Activated naive CD8-positive, alpha-beta T cell (primary cell): Measurements from ENCODE around the gene SPATC1L.
"Not testable (repeated sequence)": the region's sequence is repeated elsewhere in the genome, so short reads cannot be mapped to it uniquely, and the experiment has no call there.

ENCODE experiments used
- H3K27ac Mint-ChIP-seq: one replicate; pipeline ENCODE4 v1.8.0; 2021; ENCODE audit warnings: mixed read lengths
- H3K27me3 Mint-ChIP-seq: one replicate; pipeline ENCODE4 v1.8.0; 2021; ENCODE audit warnings: mixed read lengths
- H3K36me3 Mint-ChIP-seq: one replicate; pipeline ENCODE4 v1.8.0; 2021; ENCODE audit warnings: mixed read lengths
- H3K4me1 Mint-ChIP-seq: one replicate; pipeline ENCODE4 v1.8.0; 2021; ENCODE audit warnings: low read depth, mixed read lengths
- H3K4me3 Mint-ChIP-seq: one replicate; pipeline ENCODE4 v1.8.0; 2021; ENCODE audit warnings: mild to moderate bottlenecking, mixed read lengths
- H3K9me3 Mint-ChIP-seq: one replicate; pipeline ENCODE4 v1.8.0; 2021; ENCODE audit warnings: low read depth, mixed read lengths

Gene SPATC1L

DNA sequence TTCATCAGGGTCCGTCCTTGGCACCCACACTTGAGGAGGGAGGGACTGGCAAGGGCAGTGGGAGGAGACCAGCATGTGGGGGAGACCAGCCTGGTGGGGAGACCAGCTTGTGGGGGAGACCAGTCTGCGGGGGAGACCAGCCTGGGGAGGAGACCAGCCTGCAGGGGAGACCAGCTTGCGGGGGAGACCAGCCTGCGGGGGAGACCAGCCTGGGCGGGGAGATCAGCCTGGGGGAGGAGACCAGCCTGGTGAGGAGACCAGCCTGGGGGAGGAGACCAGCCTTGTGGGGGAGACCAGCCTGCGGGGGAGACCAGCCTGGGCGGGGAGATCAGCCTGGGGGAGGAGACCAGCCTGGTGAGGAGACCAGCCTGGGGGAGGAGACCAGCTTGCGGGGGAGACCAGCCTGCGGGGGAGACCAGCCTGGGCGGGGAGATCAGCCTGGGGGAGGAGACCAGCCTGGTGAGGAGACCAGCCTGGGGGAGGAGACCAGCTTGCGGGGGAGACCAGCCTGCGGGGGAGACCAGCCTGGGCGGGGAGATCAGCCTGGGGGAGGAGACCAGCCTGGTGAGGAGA is 836 bp downstream of the SPATC1L start:
- Mint-ChIP-seq H3K4me3 (peak overlapping the region; percentile 66), H3K4me1 (peaks cover 14% of the 10 kb centered on the region), H3K27ac (peak overlapping the region; percentile 34)
- H3K27me3 Mint-ChIP-seq, H3K36me3 Mint-ChIP-seq, H3K9me3 Mint-ChIP-seq: not testable (repeated sequence)

DNA sequence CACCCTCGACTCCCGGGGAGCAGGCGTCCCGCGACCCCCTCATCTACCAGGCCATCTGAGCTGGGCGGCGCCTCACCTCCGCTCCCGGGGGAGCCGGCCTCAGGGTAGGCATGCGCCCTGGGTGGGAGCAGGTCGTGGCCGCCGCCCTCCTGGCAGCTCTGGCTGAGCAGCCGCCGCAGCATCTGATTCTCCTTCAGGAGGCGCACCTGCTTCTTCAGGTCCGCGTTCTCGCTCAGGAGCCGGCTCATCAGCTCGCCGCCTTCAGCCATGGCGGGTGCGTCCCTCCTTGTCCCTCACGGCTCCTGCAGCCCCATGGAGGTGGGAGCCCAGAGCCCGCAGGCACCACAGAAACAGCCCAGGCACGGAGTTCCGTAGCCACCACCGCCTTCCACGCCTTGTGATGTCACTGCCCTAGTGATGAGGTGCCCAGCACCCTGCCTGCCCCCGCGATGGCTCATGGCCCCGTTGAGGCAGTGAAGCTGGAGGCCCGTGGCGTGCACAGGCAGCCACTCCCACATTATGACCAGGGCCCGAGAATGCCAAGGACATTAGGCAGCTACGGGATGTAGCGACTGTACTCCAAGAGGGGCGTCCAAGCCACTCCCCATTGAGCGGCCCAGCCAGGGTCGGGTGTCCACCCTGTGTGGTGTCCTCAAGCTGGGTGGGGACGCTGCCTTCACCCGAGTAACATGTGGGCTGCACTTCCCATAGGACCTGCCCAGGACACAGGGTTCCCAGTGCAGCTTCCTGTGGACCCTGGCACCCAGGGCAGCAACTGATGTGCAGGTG is 1.5 kb downstream of the SPATC1L start:
- H3K27ac Mint-ChIP-seq, result peak overlapping the region; percentile 34
- H3K27me3 Mint-ChIP-seq, result no peaks in the 10 kb centered on the region
- H3K4me1 Mint-ChIP-seq, result peaks cover 14% of the 10 kb centered on the region
- H3K36me3 Mint-ChIP-seq, result no peaks in the 10 kb centered on the region
- peak overlapping the region; percentile 66 for H3K4me3 Mint-ChIP-seq
- H3K9me3 Mint-ChIP-seq, result no peaks in the 10 kb centered on the region

DNA sequence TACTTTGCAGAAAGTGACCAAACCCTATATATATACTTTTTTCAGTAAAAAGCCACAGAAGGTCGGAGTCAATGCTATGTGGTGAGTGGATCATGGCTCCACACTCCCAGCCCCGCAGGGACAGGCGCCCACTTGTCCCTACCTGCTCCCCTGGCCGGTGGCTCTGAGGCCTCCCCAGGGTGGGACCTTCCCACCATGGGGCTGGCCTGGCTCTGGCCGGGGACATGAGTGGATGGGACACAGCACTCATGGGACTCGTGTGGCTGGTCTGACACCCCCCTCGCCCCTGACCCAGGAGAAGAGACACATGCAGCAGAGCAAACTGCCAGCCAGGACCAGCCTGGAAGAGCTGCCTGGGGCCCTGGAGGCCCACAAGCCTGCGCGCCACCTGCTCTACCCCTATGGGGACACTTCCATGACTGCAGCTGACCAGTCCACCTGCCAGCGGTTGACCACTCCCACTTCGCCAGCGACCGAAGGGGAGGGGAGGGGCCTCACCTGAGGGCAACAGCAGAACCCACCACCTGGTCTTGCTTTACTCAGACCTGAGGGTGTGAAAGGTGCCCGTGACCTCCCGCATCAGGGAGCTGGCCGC is 2.2 kb downstream of the SPATC1L start:
- H3K4me3 Mint-ChIP-seq, result no peak overlapping the region
- no peaks in the 10 kb centered on the region for H3K27me3 Mint-ChIP-seq
- no peaks in the 10 kb centered on the region for H3K36me3 Mint-ChIP-seq

DNA sequence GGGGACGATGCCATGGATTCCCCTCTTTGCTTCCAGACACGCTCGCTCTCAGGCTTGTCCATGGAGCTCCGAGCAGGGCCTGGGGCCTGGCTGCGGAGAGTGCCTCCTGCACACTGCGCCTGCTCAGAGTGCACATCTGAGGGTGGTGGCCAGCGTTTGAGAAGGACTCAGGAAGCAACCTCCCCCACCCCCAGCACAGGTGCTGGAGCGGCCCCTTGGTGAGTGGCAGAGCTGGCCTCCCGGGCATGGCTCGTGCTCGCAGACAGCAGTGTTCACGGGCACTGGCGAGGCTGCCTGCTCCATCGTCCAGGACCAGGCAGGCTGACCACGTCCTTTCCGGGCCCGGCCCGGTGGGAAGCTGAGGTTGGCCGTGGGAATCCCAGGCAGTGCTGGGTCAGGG is 2.8 kb downstream of the SPATC1L start:
- Mint-ChIP-seq H3K4me1 (peaks cover 14% of the 10 kb centered on the region), H3K36me3 (no peaks in the 10 kb centered on the region), H3K9me3 (peaks cover 5% of the 10 kb centered on the region), H3K4me3 (no peak overlapping the region), H3K27ac (no peak overlapping the region), H3K27me3 (no peaks in the 10 kb centered on the region)

More for the DNA sequence above, 2.2 kb downstream of the SPATC1L start:
- no peak overlapping the region for H3K27ac Mint-ChIP-seq
- H3K4me1 Mint-ChIP-seq, result peaks cover 14% of the 10 kb centered on the region
- H3K9me3 Mint-ChIP-seq, result no peaks in the 10 kb centered on the region

DNA sequence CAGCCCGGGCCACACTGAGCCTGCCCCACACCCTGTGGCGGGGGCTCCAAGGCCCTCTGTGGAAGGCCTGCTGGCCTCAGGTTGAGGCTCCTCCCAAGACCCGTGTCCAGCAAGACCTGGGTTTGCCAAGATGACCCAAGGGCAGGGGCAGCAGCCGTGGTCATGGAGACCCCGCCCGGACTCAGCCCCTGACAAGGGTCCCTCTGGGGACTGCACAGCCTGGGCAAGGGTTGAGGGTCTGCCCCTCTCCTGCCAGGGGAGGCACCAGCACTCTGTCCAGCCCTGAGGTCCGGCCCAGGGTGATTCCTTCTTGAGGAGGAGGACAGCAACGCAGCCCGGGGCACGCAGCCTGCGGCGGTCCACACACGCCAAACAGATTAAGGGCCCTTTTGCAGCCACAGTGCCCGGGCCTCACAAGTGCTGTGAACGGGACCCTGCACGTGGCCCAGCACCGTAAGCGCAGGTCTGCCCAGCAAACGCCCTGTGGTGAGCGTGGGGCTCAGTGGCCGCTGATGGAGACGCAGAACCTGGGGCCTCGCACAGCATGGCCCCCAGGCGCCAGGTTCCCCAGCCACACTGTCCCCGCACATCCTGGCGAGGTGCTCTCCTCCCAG is 3.4 kb downstream of the SPATC1L start:
- Mint-ChIP-seq H3K4me3 (no peak overlapping the region), H3K27me3 (no peaks in the 10 kb centered on the region), H3K4me1 (peaks cover 14% of the 10 kb centered on the region), H3K9me3 (peaks cover 5% of the 10 kb centered on the region), H3K36me3 (no peaks in the 10 kb centered on the region), H3K27ac (no peak overlapping the region)

GRCh38 chr21:46180079-46180722 is 4.1 kb downstream of the SPATC1L start:
- H3K9me3 Mint-ChIP-seq, result peaks cover 5% of the 10 kb centered on the region
- no peaks in the 10 kb centered on the region for H3K27me3 Mint-ChIP-seq
- no peak overlapping the region for H3K4me3 Mint-ChIP-seq
- H3K4me1 Mint-ChIP-seq, result peaks cover 10% of the 10 kb centered on the region
- H3K27ac Mint-ChIP-seq, result no peak overlapping the region
- no peaks in the 10 kb centered on the region for H3K36me3 Mint-ChIP-seq

- no peak overlapping the region for H3K4me3 Mint-ChIP-seq
- no peak overlapping the region for H3K27ac Mint-ChIP-seq
- no peaks in the 10 kb centered on the region for H3K27me3 Mint-ChIP-seq
- H3K9me3 Mint-ChIP-seq, result peaks cover 9% of the 10 kb centered on the region
- peaks cover 4% of the 10 kb centered on the region for H3K36me3 Mint-ChIP-seq
- peaks cover 5% of the 10 kb centered on the region for H3K4me1 Mint-ChIP-seq
Observed at GRCh38 chr21:46179708-46180078, 4.6 kb downstream of the SPATC1L start.

- no peaks in the 10 kb centered on the region for H3K27me3 Mint-ChIP-seq
- peaks cover 2% of the 10 kb centered on the region for H3K4me1 Mint-ChIP-seq
- H3K4me3 Mint-ChIP-seq, result no peak overlapping the region
- H3K9me3 Mint-ChIP-seq, result peaks cover 14% of the 10 kb centered on the region
- H3K27ac Mint-ChIP-seq, result no peak overlapping the region
- H3K36me3 Mint-ChIP-seq, result peaks cover 8% of the 10 kb centered on the region
Observed at GRCh38 chr21:46178961-46179360, 5.3 kb downstream of the SPATC1L start.

DNA sequence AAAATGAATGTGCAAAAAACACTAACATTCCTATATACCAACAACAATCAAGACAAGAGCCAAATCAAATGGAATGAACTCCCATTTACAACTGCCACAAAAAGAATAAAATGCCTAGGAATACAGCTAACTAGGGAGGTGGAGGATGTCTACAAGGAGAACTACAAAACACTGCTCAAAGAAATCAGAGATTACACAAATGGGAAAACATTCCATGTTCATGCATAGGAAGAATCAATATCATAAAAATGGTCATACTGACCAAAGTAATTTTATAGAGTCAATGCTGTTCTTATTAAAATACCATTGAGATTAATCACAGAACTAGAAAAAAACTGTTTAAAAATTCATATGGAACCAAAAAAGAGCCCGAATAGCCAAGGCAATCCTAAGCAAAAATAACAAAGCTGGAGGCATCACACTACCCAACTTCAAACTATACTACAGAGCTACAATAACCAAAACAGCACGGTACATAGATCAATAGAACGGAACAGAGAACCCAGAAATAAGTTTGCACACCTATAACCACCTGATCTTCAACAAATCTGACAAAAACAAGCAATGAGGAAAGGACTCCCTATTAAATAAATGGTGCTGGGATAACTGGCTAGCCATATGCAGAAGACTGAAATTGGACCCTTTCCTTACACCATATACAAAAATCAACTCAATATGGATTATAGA is 7.7 kb downstream of the SPATC1L start:
- not testable (repeated sequence) for H3K27ac Mint-ChIP-seq, H3K36me3 Mint-ChIP-seq

DNA sequence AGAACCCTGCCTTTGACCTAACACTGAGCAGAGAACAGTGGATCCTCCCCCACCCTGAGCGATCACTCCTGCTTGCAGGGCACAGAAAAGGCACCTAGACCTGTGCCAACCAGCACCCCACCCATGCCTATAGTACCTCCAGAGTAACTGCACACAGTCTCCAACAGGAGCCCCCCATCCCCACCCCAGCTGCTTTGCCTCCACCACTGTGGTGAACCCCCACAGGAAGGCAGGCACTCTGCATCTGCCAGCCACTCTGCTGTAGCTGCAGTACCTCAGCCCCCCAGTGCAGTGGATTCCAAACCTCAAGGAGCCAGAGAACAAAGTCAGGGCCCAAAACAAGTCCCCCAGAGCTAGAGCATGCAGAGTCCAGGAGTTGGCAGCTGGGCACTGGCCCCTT is 10.7 kb downstream of the SPATC1L start:
- no peak overlapping the region for H3K4me3 Mint-ChIP-seq
- peak overlapping the region; percentile 54 for H3K27ac Mint-ChIP-seq
- no peaks in the 10 kb centered on the region for H3K27me3 Mint-ChIP-seq
- peaks cover 6% of the 10 kb centered on the region for H3K4me1 Mint-ChIP-seq
- peaks cover 14% of the 10 kb centered on the region for H3K9me3 Mint-ChIP-seq
- peaks cover 8% of the 10 kb centered on the region for H3K36me3 Mint-ChIP-seq

More for the DNA sequence above, 7.7 kb downstream of the SPATC1L start:
- H3K4me1 Mint-ChIP-seq, H3K27me3 Mint-ChIP-seq, H3K4me3 Mint-ChIP-seq: not testable (repeated sequence)
- peaks cover 14% of the 10 kb centered on the region for H3K9me3 Mint-ChIP-seq

DNA sequence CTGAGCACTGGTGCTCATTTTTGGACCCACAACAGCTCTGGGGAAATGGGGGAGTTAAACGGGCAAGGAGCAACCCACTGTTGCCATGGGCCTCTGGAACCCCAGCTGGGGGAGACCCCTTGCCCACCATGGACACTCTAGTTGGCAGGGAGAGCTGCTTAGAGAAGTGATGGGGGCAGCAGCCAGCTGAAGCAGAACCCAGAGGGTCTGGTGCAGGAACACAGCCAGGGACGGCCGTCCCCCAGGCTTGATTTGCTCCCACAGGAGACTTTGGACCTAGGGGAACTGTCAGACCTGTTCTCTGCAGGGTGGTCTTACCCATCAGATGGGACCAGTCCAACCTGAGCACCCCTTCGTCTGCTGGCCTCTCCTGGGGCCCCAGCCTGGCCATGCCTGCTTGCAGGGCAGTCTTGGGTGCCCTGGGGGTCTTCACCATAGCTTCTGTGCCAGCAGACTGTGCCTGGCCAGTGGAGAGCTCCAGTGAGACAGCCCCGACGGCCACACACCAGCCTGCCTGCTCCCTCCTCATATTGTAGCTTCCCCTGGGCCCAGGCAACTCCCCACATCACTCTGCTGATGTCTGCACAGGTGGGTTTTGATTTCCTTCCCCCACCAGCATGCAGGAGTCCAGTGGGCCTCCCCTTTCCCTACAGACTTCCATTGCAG is 11.3 kb downstream of the SPATC1L start:
- peak overlapping the region; percentile 54 for H3K27ac Mint-ChIP-seq
- peaks cover 14% of the 10 kb centered on the region for H3K9me3 Mint-ChIP-seq
- no peak overlapping the region for H3K4me3 Mint-ChIP-seq
- H3K4me1 Mint-ChIP-seq, result peaks cover 6% of the 10 kb centered on the region
- H3K27me3 Mint-ChIP-seq, result no peaks in the 10 kb centered on the region
- H3K36me3 Mint-ChIP-seq, result peaks cover 8% of the 10 kb centered on the region

GRCh38 chr21:46171996-46172862 is 12.0 kb downstream of the SPATC1L start:
- H3K4me3 Mint-ChIP-seq, result no peak overlapping the region
- H3K27ac Mint-ChIP-seq, result no peak overlapping the region
- H3K36me3 Mint-ChIP-seq, result peaks cover 8% of the 10 kb centered on the region

GRCh38 chr21:46171585-46171984 is 12.7 kb downstream of the SPATC1L start:
- peaks cover 6% of the 10 kb centered on the region for H3K4me1 Mint-ChIP-seq
- H3K36me3 Mint-ChIP-seq, result peaks cover 8% of the 10 kb centered on the region
- no peak overlapping the region for H3K27ac Mint-ChIP-seq
- peaks cover 9% of the 10 kb centered on the region for H3K9me3 Mint-ChIP-seq
- H3K4me3 Mint-ChIP-seq, result no peak overlapping the region
- no peaks in the 10 kb centered on the region for H3K27me3 Mint-ChIP-seq

More at GRCh38 chr21:46171996-46172862, 12.0 kb downstream of the SPATC1L start:
- peaks cover 14% of the 10 kb centered on the region for H3K9me3 Mint-ChIP-seq
- H3K4me1 Mint-ChIP-seq, result peaks cover 6% of the 10 kb centered on the region
- no peaks in the 10 kb centered on the region for H3K27me3 Mint-ChIP-seq
